GM19372 (cell line): ENCODE data around the gene IGHMBP2.

Experiments used
- ATAC-seq: cut with Tn5 transposase; IDR thresholded peaks from one replicate; pipeline ENCODE4 v1.9.1; 2021; ENCODE audit warnings: mild to moderate bottlenecking, low read depth, moderate library complexity; ENCODE audit not compliant: unreplicated experiment

The IGHMBP2 gene

GRCh38 chr11:68925611-68926010 lies 21.9 kb downstream of the IGHMBP2 start:
- ATAC-seq: no peak

DNA sequence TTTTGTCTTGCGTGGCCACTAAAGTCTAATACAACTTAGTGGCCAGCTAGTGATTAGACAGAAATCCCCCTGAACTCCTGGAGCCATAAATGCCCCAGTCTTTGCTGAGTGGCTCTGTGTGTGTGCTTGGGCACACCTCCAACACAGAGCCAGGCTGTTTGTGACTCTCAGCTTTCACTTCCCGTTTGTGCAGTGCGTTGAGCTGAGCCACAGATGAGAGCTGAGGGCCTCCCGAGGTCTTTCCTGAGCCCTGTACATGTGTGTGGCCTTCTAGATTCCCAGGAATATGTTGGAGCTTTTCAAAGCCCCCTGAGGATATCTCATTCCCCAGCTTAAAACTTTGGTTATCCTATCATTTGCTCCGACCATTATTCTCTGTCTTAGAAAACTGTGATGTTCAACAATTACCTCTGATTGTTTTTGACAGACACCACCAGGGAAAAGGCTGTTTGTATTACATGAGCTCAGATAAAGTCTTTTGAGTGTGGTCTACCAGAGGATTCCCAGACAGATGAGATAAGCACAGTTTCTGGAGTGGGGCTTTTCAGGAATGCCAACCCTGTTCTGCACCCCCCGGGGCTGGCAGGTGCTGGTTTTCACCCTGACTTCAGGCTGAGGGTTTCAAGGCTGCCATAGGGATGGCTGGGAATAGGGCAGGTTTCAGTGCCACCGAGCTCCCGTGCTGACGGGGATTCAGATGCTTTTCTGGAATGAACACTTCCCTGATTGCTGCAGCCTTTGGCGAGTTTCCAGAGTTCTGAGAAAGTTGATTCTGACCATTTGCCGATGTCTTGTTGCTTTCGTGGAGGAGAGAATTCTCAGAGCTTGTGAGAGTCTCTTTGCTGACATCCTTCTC lies 23.8 kb downstream of the IGHMBP2 start:
- ATAC-seq: no peak

GRCh38 chr11:68928136-68928880 lies 24.6 kb downstream of the IGHMBP2 start:
- ATAC-seq: no peak

GRCh38 chr11:68929135-68929534 lies 25.4 kb downstream of the IGHMBP2 start:
- no peak for ATAC-seq

GRCh38 chr11:68929706-68930570 lies 26.2 kb downstream of the IGHMBP2 start:
- no peak for ATAC-seq

GRCh38 chr11:68930991-68931855 lies 27.5 kb downstream of the IGHMBP2 start:
- no peak for ATAC-seq

- ATAC-seq: no peak
These were observed 28.2 kb downstream of the IGHMBP2 start for GRCh38 chr11:68931911-68932310.

- no peak for ATAC-seq
These were observed 28.7 kb downstream of the IGHMBP2 start for GRCh38 chr11:68932358-68932757.

DNA sequence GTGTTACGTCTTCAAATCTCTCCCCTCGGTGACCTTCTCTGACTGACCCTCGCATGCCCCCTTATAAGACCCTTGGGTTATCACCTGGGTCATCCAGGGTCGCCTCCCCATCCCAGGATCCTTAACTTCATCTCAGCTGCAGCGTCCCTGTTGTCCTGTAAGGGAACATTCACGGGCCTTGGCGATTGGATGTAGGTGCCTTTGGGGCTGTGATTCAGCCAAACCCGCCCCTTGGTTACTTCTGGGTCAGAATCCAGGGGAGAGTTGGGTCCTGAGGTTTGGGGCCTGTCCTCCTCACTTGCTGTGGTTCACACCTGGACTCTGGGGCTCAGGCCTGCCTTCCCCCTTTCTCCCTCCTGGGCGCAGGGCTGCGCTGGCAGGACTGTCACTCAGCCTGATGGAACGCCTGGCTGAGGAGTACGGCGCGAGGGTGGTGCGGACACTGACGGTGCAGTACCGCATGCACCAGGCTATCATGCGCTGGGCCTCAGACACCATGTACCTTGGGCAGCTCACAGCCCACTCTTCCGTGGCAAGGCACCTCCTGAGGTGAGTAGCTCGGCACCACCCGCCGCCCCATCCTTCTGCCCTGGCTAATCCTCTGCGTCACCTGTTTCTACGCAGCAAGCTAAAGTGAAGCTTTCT lies 29.4 kb downstream of the IGHMBP2 start:
- ATAC-seq: no peak

GRCh38 chr11:68933605-68934320 lies 30.1 kb downstream of the IGHMBP2 start:
- no peak for ATAC-seq

- ATAC-seq: no peak
These were observed 30.6 kb downstream of the IGHMBP2 start for GRCh38 chr11:68934321-68934645.

- ATAC-seq: no peak
These were observed 31.0 kb downstream of the IGHMBP2 start for GRCh38 chr11:68934666-68935065.

DNA sequence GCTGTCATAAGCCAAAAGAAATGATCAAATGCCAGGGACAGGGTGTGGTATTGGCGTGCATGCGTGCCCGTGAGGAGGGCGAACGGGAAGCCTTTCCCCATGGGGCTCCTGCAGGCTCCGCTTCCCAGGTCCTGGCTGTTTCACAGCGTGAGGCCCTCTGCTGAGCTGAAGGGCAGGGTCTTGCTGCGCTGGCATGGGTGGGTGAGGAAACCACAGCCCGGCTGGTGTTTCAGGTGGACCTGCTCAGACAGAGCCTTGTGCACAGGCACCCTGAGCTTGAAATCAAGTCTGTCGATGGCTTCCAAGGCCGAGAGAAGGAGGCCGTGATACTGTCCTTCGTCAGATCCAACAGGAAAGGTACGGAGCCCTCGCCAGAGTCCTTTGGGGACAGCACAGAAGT lies 31.4 kb downstream of the IGHMBP2 start:
- no peak for ATAC-seq

GRCh38 chr11:68935516-68936357 lies 32.0 kb downstream of the IGHMBP2 start:
- no peak for ATAC-seq

- ATAC-seq: no peak
These were observed 32.6 kb downstream of the IGHMBP2 start for GRCh38 chr11:68936358-68936636.

GRCh38 chr11:68936676-68937620 lies 33.3 kb downstream of the IGHMBP2 start:
- ATAC-seq: no peak

DNA sequence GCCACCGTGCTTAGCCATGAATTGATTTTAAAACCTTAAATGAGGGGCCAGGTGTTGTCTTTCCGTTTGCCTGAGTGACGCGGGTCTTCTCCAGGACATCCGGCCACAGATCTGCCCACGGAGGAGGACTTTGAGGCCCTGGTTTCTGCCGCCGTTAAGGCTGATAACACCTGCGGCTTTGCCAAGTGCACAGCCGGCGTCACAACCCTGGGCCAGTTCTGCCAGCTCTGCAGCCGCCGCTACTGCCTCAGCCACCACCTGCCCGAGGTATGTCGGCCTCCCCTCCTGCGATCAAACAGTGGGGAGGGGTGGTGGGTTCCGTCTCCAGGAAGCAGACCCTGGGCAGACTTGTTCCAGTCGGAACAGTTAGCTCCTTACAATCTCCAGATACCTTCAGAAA lies 34.4 kb downstream of the IGHMBP2 start:
- no peak for ATAC-seq
